HCT116 (cell line): Measurements from ENCODE around the gene SOCS7. TPM values are rescaled to one million over a fixed set of nuclear protein-coding genes. Genes with fewer than 3 reads are reported as not detected.

ENCODE experiments used
- ATAC-seq: fragments of 200-7000 bp; cut with Tn5 transposase; 2 replicates; pipeline ENCODE4 v1.9.1; 2020; ENCODE audit warnings: mild to moderate bottlenecking, moderate library complexity
- BruUV-seq: library from RNA; stranded (reverse); fragments of 400-500 nt; replicated peaks from 2 replicates; lab custom pipeline; 2021; lab: Mats Ljungman, UMichigan
- CTCF ChIA-PET: fragments of 300-600 bp; sonication (Branson Sonifier 250); formaldehyde crosslinking; loops from one replicate; lab custom pipeline; 2021; ENCODE audit warnings: antibody characterized with exemption; lab: Charles Lee
- POLR2A ChIA-PET: fragments of 300-600, 350-600 bp; sonication (Branson Sonifier 250); formaldehyde crosslinking; loops from one replicate; lab custom pipeline; 2021; ENCODE audit warnings: antibody characterized with exemption; lab: Charles Lee
- RAD21 ChIA-PET, 2 experiments: fragments of 300-600 bp; sonication (Branson Sonifier 250); formaldehyde crosslinking; loops; one replicate each; lab custom pipeline; 2023; ENCODE audit warnings: low total read pairs in 2 of 2; ENCODE audit not compliant: uncharacterized antibody in 2 of 2, unreplicated experiment in 2 of 2, low non-redundant PET in 1 of 2; lab: Charles Lee
- DNase-seq: peaks from one replicate; pipeline ENCODE4 v3.0.0-alpha.2; 2010; ENCODE audit warnings: low read depth, low spot score
- H2AFZ ChIP-seq: fragments of 200-600 bp; shearing (Covaris generic), sonication (generic); 2 replicates; pipeline ENCODE4 v1.6.1; 2017; ENCODE audit warnings: low read depth, mixed run types, mixed read lengths, antibody characterized with exemption, low read length; ENCODE audit not compliant: poor library complexity, severe bottlenecking
- H3K27ac ChIP-seq: 2 replicates; pipeline ENCODE4 v1.5.1; 2012; ENCODE audit warnings: low read depth, low read length
- H3K27me3 ChIP-seq: fragments of 200-600 bp; sonication (generic); 2 replicates; pipeline ENCODE4 v1.6.1; 2016; ENCODE audit warnings: mixed run types, low read length, mixed read lengths; ENCODE audit not compliant: insufficient read depth
- H3K36me3 ChIP-seq, 2 experiments: fragments of 200-500 bp in 1 of 2; fragments of 200-600 bp in 1 of 2; sonication (Bioruptor generic) in 1 of 2; sonication (generic) in 1 of 2; 2 replicates each; pipeline versions ENCODE4 v1.5.1 to v1.6.1; 2014 to 2016; ENCODE audit warnings: low read length in 2 of 2, inconsistent platforms in 1 of 2, mixed read lengths in 1 of 2, mixed run types in 1 of 2; ENCODE audit not compliant: insufficient read depth in 2 of 2, control insufficient read depth in 1 of 2
- H3K4me1 ChIP-seq, 2 experiments: fragments of 200-600 bp in 1 of 2; sonication (generic) in 1 of 2; 2 replicates each; pipeline versions ENCODE4 v1.5.1 to v1.6.1; 2012 to 2017; ENCODE audit warnings: low read length in 2 of 2, inconsistent platforms in 1 of 2, mild to moderate bottlenecking in 1 of 2, mixed read lengths in 1 of 2, mixed run types in 1 of 2, moderate library complexity in 1 of 2; ENCODE audit not compliant: insufficient read depth in 2 of 2, control insufficient read depth in 1 of 2
- H3K4me2 ChIP-seq: fragments of 200-600 bp; sonication (generic); 2 replicates; pipeline ENCODE4 v1.6.1; 2017; ENCODE audit warnings: mixed run types, low read length, mixed read lengths
- H3K4me3 ChIP-seq, 2 experiments: fragments of 200-600 bp in 1 of 2; sonication (generic) in 1 of 2; replicated peaks in 1 of 2; 2 replicates each; pipeline ENCODE4 v1.5.1; 2011 to 2016; ENCODE audit warnings: low read length in 2 of 2, control low read depth in 1 of 2, low read depth in 1 of 2, mild to moderate bottlenecking in 1 of 2, mixed read lengths in 1 of 2, mixed run types in 1 of 2
- H3K79me2 ChIP-seq: fragments of 200-600 bp; sonication (generic); 2 replicates; pipeline ENCODE4 v1.6.1; 2017; ENCODE audit warnings: mild to moderate bottlenecking, mixed run types, low read length, moderate library complexity, mixed read lengths; ENCODE audit not compliant: insufficient read depth
- H3K9ac ChIP-seq: fragments of 200-600 bp; sonication (generic); 2 replicates; pipeline ENCODE4 v1.6.1; 2016; ENCODE audit warnings: low read length, mixed read lengths
- H3K9me2 ChIP-seq: fragments of 200-600 bp; sonication (generic), shearing (Covaris generic); 2 replicates; pipeline ENCODE4 v1.6.1; 2017; ENCODE audit warnings: mixed run types, mild to moderate bottlenecking, moderate library complexity; ENCODE audit not compliant: insufficient read depth
- H3K9me3 ChIP-seq, 2 experiments: fragments of 200-500 bp in 1 of 2; fragments of 200-600 bp in 1 of 2; sonication (Bioruptor generic) in 1 of 2; sonication (generic) in 1 of 2; 2 replicates each; pipeline ENCODE4 v1.6.1; 2014 to 2017; ENCODE audit warnings: low read length in 2 of 2, mixed read lengths in 2 of 2, inconsistent platforms in 1 of 2, low read depth in 1 of 2, mild to moderate bottlenecking in 1 of 2, mixed run types in 1 of 2, moderate library complexity in 1 of 2; ENCODE audit not compliant: control insufficient read depth in 1 of 2, insufficient read depth in 1 of 2
- H4K20me1 ChIP-seq: fragments of 200-600 bp; sonication (generic), shearing (Covaris generic); 2 replicates; pipeline ENCODE4 v1.6.1; 2017; ENCODE audit warnings: mixed run types, mild to moderate bottlenecking, moderate library complexity; ENCODE audit not compliant: insufficient read depth
- CBX3 ChIP-seq: IDR thresholded peaks from 2 replicates; pipeline ENCODE4 v1.6.1; 2012; ENCODE audit warnings: low read depth
- CEBPB ChIP-seq: IDR thresholded peaks from 2 replicates; pipeline ENCODE4 v1.6.1; 2012; ENCODE audit warnings: low read depth
- EZH2 ChIP-seq: fragments of 200-600 bp; sonication (generic); IDR thresholded peaks from 2 replicates; pipeline ENCODE4 v1.6.1; 2017; ENCODE audit warnings: antibody characterized with exemption, mixed run types
- EZH2phosphoT487 ChIP-seq: fragments of 200-600 bp; IDR thresholded peaks from 2 replicates; pipeline ENCODE4 v1.6.1; 2018; ENCODE audit warnings: antibody characterized with exemption, borderline replicate concordance
- FOSL1 ChIP-seq: IDR thresholded peaks from 2 replicates; pipeline ENCODE4 v1.6.1; 2012; ENCODE audit warnings: low read depth
- JUND ChIP-seq: IDR thresholded peaks from 2 replicates; pipeline ENCODE4 v1.6.1; 2012
- POLR2A ChIP-seq: IDR thresholded peaks from 2 replicates; pipeline ENCODE4 v1.7.0; 2011; ENCODE audit warnings: borderline replicate concordance; ENCODE audit not compliant: insufficient read depth, insufficient read length; ENCODE audit errors: extremely low read depth
- POLR2AphosphoS5 ChIP-seq: IDR thresholded peaks from 2 replicates; pipeline ENCODE4 v1.6.1; 2011; ENCODE audit warnings: mild to moderate bottlenecking, low read depth, low read length, moderate library complexity
- RAD21 ChIP-seq: IDR thresholded peaks from 2 replicates; pipeline ENCODE4 v1.6.1; 2012; ENCODE audit warnings: low read depth, mild to moderate bottlenecking
- SIN3A ChIP-seq: IDR thresholded peaks from 2 replicates; pipeline ENCODE4 v1.6.1; 2012; ENCODE audit warnings: low read depth
- SP1 ChIP-seq: IDR thresholded peaks from 2 replicates; pipeline ENCODE4 v1.6.1; 2012; ENCODE audit warnings: low read depth
- SRF ChIP-seq: IDR thresholded peaks from 2 replicates; pipeline ENCODE4 v1.6.1; 2012; ENCODE audit warnings: low read depth
- TCF7L2 ChIP-seq: IDR thresholded peaks from 2 replicates; pipeline ENCODE4 v1.7.0; 2011; ENCODE audit warnings: borderline replicate concordance, inconsistent platforms; ENCODE audit not compliant: insufficient read depth, insufficient read length; ENCODE audit errors: extremely low read depth
- YY1 ChIP-seq: IDR thresholded peaks from 2 replicates; pipeline ENCODE4 v1.6.1; 2011; ENCODE audit warnings: low read length, low read depth, moderate library complexity, mild to moderate bottlenecking; ENCODE audit not compliant: insufficient replicate concordance; ENCODE audit errors: extremely low read depth
- ZFX ChIP-seq: fragments of 450-650 bp; IDR thresholded peaks from 2 replicates; pipeline ENCODE4 v1.6.1; 2017
- ZNF274 ChIP-seq: fragments of 200-500 bp; sonication (Bioruptor generic); IDR thresholded peaks from 2 replicates; pipeline ENCODE4 v1.6.1; 2014; ENCODE audit warnings: mild to moderate bottlenecking, low read depth, low read length, inconsistent platforms
- intact Hi-C: fragments of 100-400 bp; cut with micrococcal nuclease; formaldehyde crosslinking; loops from 2 replicates; pipeline ENCODE4 v1.10.0; 2022
- total RNA-seq: library from RNA; stranded (reverse); gene quantifications from one replicate; pipeline ENCODE4 v1.2.1, GENCODE V29; 2021; ENCODE audit not compliant: unreplicated experiment
- TF ChIP-seq, protein P1 (sequence below): IDR thresholded peaks from 2 replicates; pipeline ENCODE4 v1.6.1; 2012; ENCODE audit warnings: low read depth
- TF ChIP-seq, protein P2 (sequence below): IDR thresholded peaks from 2 replicates; pipeline ENCODE4 v1.6.1; 2012

The SOCS7 gene
- total RNA-seq, 1 experiment from 2014 or later = 49.9 TPM

DNA sequence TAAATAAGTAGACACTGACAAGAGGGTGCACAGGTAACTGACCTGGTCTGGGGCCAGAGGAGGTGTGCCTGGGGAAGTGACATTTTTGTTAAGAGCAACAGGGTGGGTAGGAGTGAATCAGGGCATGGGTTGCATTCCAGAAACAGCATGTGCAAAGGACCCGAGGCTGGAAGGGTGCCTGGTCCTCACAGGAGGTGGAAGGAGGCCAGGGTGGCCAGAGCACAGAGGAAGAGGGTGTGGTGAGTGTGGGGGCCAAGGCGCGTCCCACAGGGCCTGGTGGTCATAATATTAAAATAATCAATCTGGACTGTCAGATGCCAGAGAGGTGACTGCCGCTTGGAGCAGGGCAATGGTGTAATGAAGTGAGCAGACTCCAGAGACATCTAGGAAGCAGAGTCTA, 90.9 kb downstream of the SOCS7 start:
- ChIA-PET RAD21 (no interaction called here), POLR2A (interaction anchor here (0.6 kb wide), 1 partner anchor 785 kb away, joined by 3 read pairs; no protein-coding TSS in a partner anchor), CTCF (no interaction called here)
- Histone ChIP-seq H3K9me3 (no peaks in the 10 kb centered on the region), H3K79me2 (no peaks in the 10 kb centered on the region), H3K27ac (no peak overlapping the region), H3K9ac (no peak overlapping the region), H2AFZ (no peak overlapping the region), H3K27me3 (no peaks in the 10 kb centered on the region), H3K4me1 (peaks cover 21 to 34% of the 10 kb centered on the region in 2 experiments), H3K9me2 (no peaks in the 10 kb centered on the region), H3K36me3 (no peaks in the 10 kb centered on the region), H4K20me1 (no peaks in the 10 kb centered on the region), H3K4me3 (no peak overlapping the region), H3K4me2 (peak overlapping the region; percentile 56)
- DNase-seq (no peak), ATAC-seq (peak; percentile 41)
- BruUV-seq = no TSS peak
- no peak for TF ChIP-seq POLR2AphosphoS5
- TF ChIP-seq EZH2phosphoT487 = no peak
- TF ChIP-seq, protein P1, sequence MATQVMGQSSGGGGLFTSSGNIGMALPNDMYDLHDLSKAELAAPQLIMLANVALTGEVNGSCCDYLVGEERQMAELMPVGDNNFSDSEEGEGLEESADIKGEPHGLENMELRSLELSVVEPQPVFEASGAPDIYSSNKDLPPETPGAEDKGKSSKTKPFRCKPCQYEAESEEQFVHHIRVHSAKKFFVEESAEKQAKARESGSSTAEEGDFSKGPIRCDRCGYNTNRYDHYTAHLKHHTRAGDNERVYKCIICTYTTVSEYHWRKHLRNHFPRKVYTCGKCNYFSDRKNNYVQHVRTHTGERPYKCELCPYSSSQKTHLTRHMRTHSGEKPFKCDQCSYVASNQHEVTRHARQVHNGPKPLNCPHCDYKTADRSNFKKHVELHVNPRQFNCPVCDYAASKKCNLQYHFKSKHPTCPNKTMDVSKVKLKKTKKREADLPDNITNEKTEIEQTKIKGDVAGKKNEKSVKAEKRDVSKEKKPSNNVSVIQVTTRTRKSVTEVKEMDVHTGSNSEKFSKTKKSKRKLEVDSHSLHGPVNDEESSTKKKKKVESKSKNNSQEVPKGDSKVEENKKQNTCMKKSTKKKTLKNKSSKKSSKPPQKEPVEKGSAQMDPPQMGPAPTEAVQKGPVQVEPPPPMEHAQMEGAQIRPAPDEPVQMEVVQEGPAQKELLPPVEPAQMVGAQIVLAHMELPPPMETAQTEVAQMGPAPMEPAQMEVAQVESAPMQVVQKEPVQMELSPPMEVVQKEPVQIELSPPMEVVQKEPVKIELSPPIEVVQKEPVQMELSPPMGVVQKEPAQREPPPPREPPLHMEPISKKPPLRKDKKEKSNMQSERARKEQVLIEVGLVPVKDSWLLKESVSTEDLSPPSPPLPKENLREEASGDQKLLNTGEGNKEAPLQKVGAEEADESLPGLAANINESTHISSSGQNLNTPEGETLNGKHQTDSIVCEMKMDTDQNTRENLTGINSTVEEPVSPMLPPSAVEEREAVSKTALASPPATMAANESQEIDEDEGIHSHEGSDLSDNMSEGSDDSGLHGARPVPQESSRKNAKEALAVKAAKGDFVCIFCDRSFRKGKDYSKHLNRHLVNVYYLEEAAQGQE = no peak
- no peak for TF ChIP-seq TCF7L2
- no peak for TF ChIP-seq ZFX
- TF ChIP-seq, protein P2, sequence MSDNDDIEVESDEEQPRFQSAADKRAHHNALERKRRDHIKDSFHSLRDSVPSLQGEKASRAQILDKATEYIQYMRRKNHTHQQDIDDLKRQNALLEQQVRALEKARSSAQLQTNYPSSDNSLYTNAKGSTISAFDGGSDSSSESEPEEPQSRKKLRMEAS = no peak
- no peak for TF ChIP-seq SIN3A
- TF ChIP-seq ZNF274 = no peak
- no peak for TF ChIP-seq CBX3
- TF ChIP-seq FOSL1 = no peak
- no peak for TF ChIP-seq RAD21
- TF ChIP-seq POLR2A = no peak
- no peak for TF ChIP-seq YY1
- TF ChIP-seq SP1 = no peak
- TF ChIP-seq CEBPB = no peak
- TF ChIP-seq EZH2 = no peak
- TF ChIP-seq SRF = no peak
- no peak for TF ChIP-seq JUND
- intact Hi-C loops = no loop called here
